IPS DF 19.7 (cell line): Measurements from ENCODE around the gene VIPR2.
"Not testable (repeated sequence)": the region's sequence is repeated elsewhere in the genome, so short reads cannot be mapped to it uniquely, and the experiment has no call there.

Experiments
- DNase-seq: peaks from one replicate; pipeline ENCODE4 v3.0.0-alpha.2; 2013; ENCODE audit warnings: low read depth, low spot score

Gene VIPR2

GRCh38 chr7:159105832-159106811, 38.5 kb downstream of the VIPR2 start:
- DNase-seq = no peak

- no peak for DNase-seq
These were observed 39.4 kb downstream of the VIPR2 start for GRCh38 chr7:159105066-159105780.

- no peak for DNase-seq
These were observed 40.3 kb downstream of the VIPR2 start for GRCh38 chr7:159104188-159104920.

GRCh38 chr7:159103382-159104187, 41.1 kb downstream of the VIPR2 start:
- DNase-seq = no peak

GRCh38 chr7:159102681-159103381, 41.8 kb downstream of the VIPR2 start:
- DNase-seq = no peak

- DNase-seq = not testable (repeated sequence)
These were observed 43.0 kb downstream of the VIPR2 start for GRCh38 chr7:159101661-159102091.

- DNase-seq = not testable (repeated sequence)
These were observed 43.6 kb downstream of the VIPR2 start for GRCh38 chr7:159101083-159101395.

GRCh38 chr7:159100281-159101082, 44.2 kb downstream of the VIPR2 start:
- DNase-seq = not testable (repeated sequence)

- DNase-seq = no peak
These were observed 44.9 kb downstream of the VIPR2 start for GRCh38 chr7:159099711-159100231.

GRCh38 chr7:159098811-159099655, 45.6 kb downstream of the VIPR2 start:
- DNase-seq = no peak

- DNase-seq = no peak
These were observed 46.3 kb downstream of the VIPR2 start for GRCh38 chr7:159098424-159098786.

- no peak for DNase-seq
These were observed 46.8 kb downstream of the VIPR2 start for GRCh38 chr7:159097661-159098423.

GRCh38 chr7:159096736-159097581, 47.7 kb downstream of the VIPR2 start:
- no peak for DNase-seq

GRCh38 chr7:159095979-159096411, 48.7 kb downstream of the VIPR2 start:
- DNase-seq = no peak

- no peak for DNase-seq
These were observed 49.5 kb downstream of the VIPR2 start for GRCh38 chr7:159094919-159095915.
